Liver (tissue), 3 donors: ENCODE measurements around the gene FAM118A.
"Not testable (repeated sequence)": the region's sequence is repeated elsewhere in the genome, so short reads cannot be mapped to it uniquely, and the experiment has no call there.

Source experiments
- EGR1 ChIP-seq, 2 donors: IDR thresholded peaks; 2 replicates each; pipeline ENCODE4 v1.6.1; 2016 to 2018; ENCODE audit warnings: antibody characterized with exemption in 2 of 2, low read depth in 2 of 2
- FOXA1 ChIP-seq: IDR thresholded peaks from 2 replicates; pipeline ENCODE4 v1.6.1; 2016; ENCODE audit warnings: antibody characterized with exemption
- RAD21 ChIP-seq, 2 donors: IDR thresholded peaks; 2 replicates each; pipeline ENCODE4 v1.6.1; 2016; ENCODE audit warnings: antibody characterized with exemption in 2 of 2, mild to moderate bottlenecking in 2 of 2
- TAF1 ChIP-seq: conservative IDR thresholded peaks from 2 replicates; pipeline ENCODE4 v1.6.1; 2016; ENCODE audit warnings: antibody characterized with exemption, mild to moderate bottlenecking
- YY1 ChIP-seq: IDR thresholded peaks from 2 replicates; pipeline ENCODE4 v1.6.1; 2016; ENCODE audit warnings: antibody characterized with exemption, mild to moderate bottlenecking
- TF ChIP-seq, protein P1 (sequence below): fragments of 150-350 bp; IDR thresholded peaks from 2 replicates; pipeline ENCODE4 v1.5.1; 2017; ENCODE audit warnings: improper control_type of control experiment, low read depth, low read length; ENCODE audit not compliant: missing input control
- donor health status: healthy.
- donor health status: healthy.

DNA sequence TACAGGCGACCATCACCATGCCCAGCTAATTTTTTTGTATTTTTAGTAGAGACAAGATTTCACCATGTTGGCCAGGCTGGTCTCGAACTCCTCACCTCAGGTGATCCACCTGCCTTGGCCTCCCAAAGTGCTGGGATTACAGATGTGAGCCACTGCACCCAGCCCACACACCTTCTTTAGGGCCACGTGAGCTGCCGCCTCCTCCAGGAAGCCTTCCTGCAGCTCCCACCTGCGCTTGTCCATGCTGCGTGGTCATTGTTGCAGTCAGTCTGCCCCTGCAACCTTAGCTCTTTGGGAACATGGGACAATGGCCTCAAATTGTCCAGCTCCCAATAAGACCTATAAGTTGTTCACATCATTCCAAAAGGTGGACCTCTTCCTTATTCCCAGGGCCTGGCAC lies 14.7 kb upstream of the FAM118A start:
- TF ChIP-seq TAF1; EGR1 (IDR thresholded peaks at IDR 0.05; ENCODE audit: low read depth in 2 of 2); RAD21 (IDR thresholded peaks at IDR 0.05); YY1; FOXA1: not testable (repeated sequence)
- TF ChIP-seq, protein P1, sequence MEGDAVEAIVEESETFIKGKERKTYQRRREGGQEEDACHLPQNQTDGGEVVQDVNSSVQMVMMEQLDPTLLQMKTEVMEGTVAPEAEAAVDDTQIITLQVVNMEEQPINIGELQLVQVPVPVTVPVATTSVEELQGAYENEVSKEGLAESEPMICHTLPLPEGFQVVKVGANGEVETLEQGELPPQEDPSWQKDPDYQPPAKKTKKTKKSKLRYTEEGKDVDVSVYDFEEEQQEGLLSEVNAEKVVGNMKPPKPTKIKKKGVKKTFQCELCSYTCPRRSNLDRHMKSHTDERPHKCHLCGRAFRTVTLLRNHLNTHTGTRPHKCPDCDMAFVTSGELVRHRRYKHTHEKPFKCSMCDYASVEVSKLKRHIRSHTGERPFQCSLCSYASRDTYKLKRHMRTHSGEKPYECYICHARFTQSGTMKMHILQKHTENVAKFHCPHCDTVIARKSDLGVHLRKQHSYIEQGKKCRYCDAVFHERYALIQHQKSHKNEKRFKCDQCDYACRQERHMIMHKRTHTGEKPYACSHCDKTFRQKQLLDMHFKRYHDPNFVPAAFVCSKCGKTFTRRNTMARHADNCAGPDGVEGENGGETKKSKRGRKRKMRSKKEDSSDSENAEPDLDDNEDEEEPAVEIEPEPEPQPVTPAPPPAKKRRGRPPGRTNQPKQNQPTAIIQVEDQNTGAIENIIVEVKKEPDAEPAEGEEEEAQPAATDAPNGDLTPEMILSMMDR: not testable (repeated sequence)
